K562 (cell line): Measurements from ENCODE around the gene EZH1. TPM values are rescaled to one million over a fixed set of nuclear protein-coding genes. Genes with fewer than 3 reads are reported as not detected.
A peak's percentile ranks its signal among the peaks of the same experiment; 100 is the strongest.

Source experiments
- ATF7 ChIP-seq: fragments of 450-650 bp; IDR thresholded peaks from 2 replicates; pipeline ENCODE4 v1.7.1; 2014; ENCODE audit warnings: mild to moderate bottlenecking, moderate library complexity
- CCAR2 ChIP-seq: fragments of 200-400 bp; formaldehyde crosslinking; IDR thresholded peaks from 2 replicates; pipeline ENCODE4 v1.6.1; 2017; ENCODE audit warnings: mild to moderate bottlenecking, low read depth, low read length
- ETV1 ChIP-seq: fragments of 450-650 bp; conservative IDR thresholded peaks from 2 replicates; pipeline ENCODE4 v1.6.1; 2016; ENCODE audit warnings: missing genetic modification characterization, control low read depth, low read depth, missing compliant biosample characterization
- FOSL1 ChIP-seq: fragments of 200-800 bp; sonication (Bioruptor generic); conservative IDR thresholded peaks from 2 replicates; pipeline ENCODE4 v1.6.1; 2016; ENCODE audit warnings: missing genetic modification characterization, missing compliant biosample characterization
- FOXM1 ChIP-seq, 2 experiments: fragments of 450-650 bp in 1 of 2; sonication (generic) in 1 of 2; formaldehyde crosslinking in 1 of 2; IDR thresholded peaks; 2 replicates each; pipeline versions ENCODE4 v1.6.1 to v1.9.0; 2017 to 2022; ENCODE audit warnings: low read depth in 2 of 2, mild to moderate bottlenecking in 2 of 2, missing genetic modification reagents in 1 of 2, moderate library complexity in 1 of 2
- GATAD2B ChIP-seq: fragments of 450-650 bp; IDR thresholded peaks from 2 replicates; pipeline ENCODE4 v1.6.1; 2017; ENCODE audit warnings: mild to moderate bottlenecking, borderline replicate concordance
- HMGXB4 ChIP-seq: sonication (generic); formaldehyde crosslinking; IDR thresholded peaks from 2 replicates; pipeline ENCODE4 v1.8.1; 2023; ENCODE audit warnings: mild to moderate bottlenecking, missing genetic modification reagents
- LCOR ChIP-seq: sonication (generic); formaldehyde crosslinking; IDR thresholded peaks from 2 replicates; pipeline ENCODE4 v1.8.0; 2022; ENCODE audit warnings: mild to moderate bottlenecking, missing genetic modification reagents
- MCM3 ChIP-seq: fragments of 450-650 bp; IDR thresholded peaks from 2 replicates; pipeline ENCODE4 v1.6.1; 2016
- MCM7 ChIP-seq, 2 experiments: fragments of 450-650 bp; IDR thresholded peaks; 2 replicates each; pipeline ENCODE4 v1.6.1; 2016 to 2018
- MXD1 ChIP-seq: fragments of 250-450 bp; sonication (Bioruptor Pico); IDR thresholded peaks from 2 replicates; pipeline ENCODE4 v1.8.0; 2021; ENCODE audit warnings: borderline replicate concordance, mild to moderate bottlenecking, moderate library complexity; ENCODE audit not compliant: poor library complexity, severe bottlenecking
- RFX7 ChIP-seq: fragments of 250-450 bp; sonication (Bioruptor Pico); IDR thresholded peaks from 2 replicates; pipeline ENCODE4 v1.5.1; 2021; ENCODE audit warnings: mild to moderate bottlenecking
- SIN3B ChIP-seq: fragments of 450-650 bp; IDR thresholded peaks from 2 replicates; pipeline ENCODE4 v1.6.1; 2017; ENCODE audit warnings: low read depth, mild to moderate bottlenecking, moderate library complexity
- STAT5B ChIP-seq: fragments of 250-450 bp; sonication (Bioruptor Pico); IDR thresholded peaks from 2 replicates; pipeline ENCODE4 v1.8.0; 2021; ENCODE audit warnings: mild to moderate bottlenecking, inconsistent platforms
- TFAM ChIP-seq: fragments of 250-450 bp; sonication (Bioruptor Pico); conservative IDR thresholded peaks from 2 replicates; pipeline ENCODE4 v1.5.0; 2021; ENCODE audit warnings: mild to moderate bottlenecking, moderate library complexity
- ZEB2 ChIP-seq: fragments of 450-650 bp; IDR thresholded peaks from 2 replicates; pipeline ENCODE4 v1.6.1; 2016
- ZNF57 ChIP-seq: fragments of 450-650 bp; formaldehyde crosslinking; IDR thresholded peaks from 2 replicates; pipeline ENCODE4 v1.4.0; 2020; ENCODE audit warnings: mild to moderate bottlenecking, moderate library complexity
- ZSCAN29 ChIP-seq: fragments of 450-650 bp; IDR thresholded peaks from 2 replicates; pipeline ENCODE4 v1.6.1; 2017
- polyA plus RNA-seq, 8 experiments: library from polyadenylated mRNA; depleted of rRNA in 4 of 8; stranded (reverse) in 5 of 8; unstranded in 3 of 8; fragments of >200 nt; fragmentation: Nextera tagmentation in 2 of 8; fragmentation: Illumina TruSeq in 1 of 8; extraction: Ambion mirVana in 2 of 8; extraction: Trizol in 1 of 8; gene quantifications; 2 replicates each; pipeline versions ENCODE4 v1.2.1 to v1.2.3, GENCODE V29; 2011 to 2014; ENCODE audit warnings: inconsistent platforms in 1 of 8, missing spikeins in 1 of 8
- total RNA-seq, 7 experiments: library from RNA; depleted of rRNA in 6 of 7; stranded (reverse); fragments of >200 nt in 6 of 7; fragmentation: Illumina TruSeq in 2 of 7; extraction: Trizol in 2 of 7; gene quantifications; 2 replicates each; pipeline versions ENCODE4 v1.2.1 to v1.2.3, GENCODE V29; 2011 to 2021; ENCODE audit warnings: low replicate concordance in 1 of 7
- TF ChIP-seq, protein P1 (sequence below), 2 experiments: fragments of 250-450 bp in 1 of 2; fragments of 450-650 bp in 1 of 2; sonication (Bioruptor Pico) in 1 of 2; IDR thresholded peaks; 2 replicates each; pipeline versions ENCODE4 v1.6.1 to v1.8.0; 2016 to 2021; ENCODE audit warnings: mild to moderate bottlenecking in 2 of 2, moderate library complexity in 2 of 2, missing compliant biosample characterization in 1 of 2, missing genetic modification characterization in 1 of 2
- TF ChIP-seq, protein P2 (sequence below): fragments of 250-450 bp; sonication (Bioruptor Pico); IDR thresholded peaks from 2 replicates; pipeline ENCODE4 v1.4.0; 2020

EZH1 gene
- total and polyA plus RNA-seq, 9 of the 15 experiments (the other 6 are each of a cell fraction or from before 2014, with no cell fraction given) = 8.6 to 40.8 (median 22.9) TPM

- TF ChIP-seq CCAR2 (no peak), FOSL1 (0 out of 2 replicates have a peak, but pooled peaks have one; percentile 14), RFX7 (CRISPR knock-in tag) (no peak), HMGXB4 (CRISPR knock-in tag) (no peak), SIN3B (no peak), ZNF57 (CRISPR knock-in tag) (no peak), TFAM (CRISPR knock-in tag) (no peak), ETV1 (tag) (no peak), MXD1 (CRISPR knock-in tag) (no peak), ZEB2 (no peak), ATF7 (no peak; the same call in 1 of the 2 replicates), MCM3 (no peak), MCM7 (IDR thresholded peaks at IDR 0.05) (no peak), GATAD2B (no peak), LCOR (no peak), STAT5B (CRISPR knock-in tag) (no peak), ZSCAN29 (no peak), FOXM1 (IDR thresholded peaks at IDR 0.05; ENCODE audit: low read depth) (peak; percentile 81), FOXM1 (CRISPR knock-in tag; IDR thresholded peaks at IDR 0.05; ENCODE audit: low read depth) (no peak)
- TF ChIP-seq, protein P1, sequence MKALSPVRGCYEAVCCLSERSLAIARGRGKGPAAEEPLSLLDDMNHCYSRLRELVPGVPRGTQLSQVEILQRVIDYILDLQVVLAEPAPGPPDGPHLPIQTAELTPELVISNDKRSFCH (CRISPR knock-in tag; IDR thresholded peaks at IDR 0.05) = no peak
- TF ChIP-seq, protein P1 (tag; IDR thresholded peaks at IDR 0.05) = no peak; the same call in 1 of the 2 replicates
- TF ChIP-seq, protein P2, sequence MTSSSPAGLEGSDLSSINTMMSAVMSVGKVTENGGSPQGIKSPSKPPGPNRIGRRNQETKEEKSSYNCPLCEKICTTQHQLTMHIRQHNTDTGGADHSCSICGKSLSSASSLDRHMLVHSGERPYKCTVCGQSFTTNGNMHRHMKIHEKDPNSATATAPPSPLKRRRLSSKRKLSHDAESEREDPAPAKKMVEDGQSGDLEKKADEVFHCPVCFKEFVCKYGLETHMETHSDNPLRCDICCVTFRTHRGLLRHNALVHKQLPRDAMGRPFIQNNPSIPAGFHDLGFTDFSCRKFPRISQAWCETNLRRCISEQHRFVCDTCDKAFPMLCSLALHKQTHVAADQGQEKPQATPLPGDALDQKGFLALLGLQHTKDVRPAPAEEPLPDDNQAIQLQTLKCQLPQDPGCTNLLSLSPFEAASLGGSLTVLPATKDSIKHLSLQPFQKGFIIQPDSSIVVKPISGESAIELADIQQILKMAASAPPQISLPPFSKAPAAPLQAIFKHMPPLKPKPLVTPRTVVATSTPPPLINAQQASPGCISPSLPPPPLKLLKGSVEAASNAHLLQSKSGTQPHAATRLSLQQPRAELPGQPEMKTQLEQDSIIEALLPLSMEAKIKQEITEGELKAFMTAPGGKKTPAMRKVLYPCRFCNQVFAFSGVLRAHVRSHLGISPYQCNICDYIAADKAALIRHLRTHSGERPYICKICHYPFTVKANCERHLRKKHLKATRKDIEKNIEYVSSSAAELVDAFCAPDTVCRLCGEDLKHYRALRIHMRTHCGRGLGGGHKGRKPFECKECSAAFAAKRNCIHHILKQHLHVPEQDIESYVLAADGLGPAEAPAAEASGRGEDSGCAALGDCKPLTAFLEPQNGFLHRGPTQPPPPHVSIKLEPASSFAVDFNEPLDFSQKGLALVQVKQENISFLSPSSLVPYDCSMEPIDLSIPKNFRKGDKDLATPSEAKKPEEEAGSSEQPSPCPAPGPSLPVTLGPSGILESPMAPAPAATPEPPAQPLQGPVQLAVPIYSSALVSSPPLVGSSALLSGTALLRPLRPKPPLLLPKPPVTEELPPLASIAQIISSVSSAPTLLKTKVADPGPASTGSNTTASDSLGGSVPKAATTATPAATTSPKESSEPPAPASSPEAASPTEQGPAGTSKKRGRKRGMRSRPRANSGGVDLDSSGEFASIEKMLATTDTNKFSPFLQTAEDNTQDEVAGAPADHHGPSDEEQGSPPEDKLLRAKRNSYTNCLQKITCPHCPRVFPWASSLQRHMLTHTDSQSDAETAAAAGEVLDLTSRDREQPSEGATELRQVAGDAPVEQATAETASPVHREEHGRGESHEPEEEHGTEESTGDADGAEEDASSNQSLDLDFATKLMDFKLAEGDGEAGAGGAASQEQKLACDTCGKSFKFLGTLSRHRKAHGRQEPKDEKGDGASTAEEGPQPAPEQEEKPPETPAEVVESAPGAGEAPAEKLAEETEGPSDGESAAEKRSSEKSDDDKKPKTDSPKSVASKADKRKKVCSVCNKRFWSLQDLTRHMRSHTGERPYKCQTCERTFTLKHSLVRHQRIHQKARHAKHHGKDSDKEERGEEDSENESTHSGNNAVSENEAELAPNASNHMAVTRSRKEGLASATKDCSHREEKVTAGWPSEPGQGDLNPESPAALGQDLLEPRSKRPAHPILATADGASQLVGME (CRISPR knock-in tag) = no peak
Observed at GRCh38 chr17:42750739-42751344, 6.0 kb upstream of the EZH1 start (continued).
